HEK293 (cell line): Measurements from ENCODE around the gene NOL4L.
"Not testable (repeated sequence)": the region's sequence is repeated elsewhere in the genome, so short reads cannot be mapped to it uniquely, and the experiment has no call there.

Experiments
- CTCF ChIA-PET: fragments of 350-600 bp; formaldehyde crosslinking; extraction: SDS; loops from one replicate; lab custom pipeline; 2021; ENCODE audit warnings: antibody characterized with exemption; lab: Yijun Ruan, JAX
- POLR2A ChIA-PET: fragments of 300-600 bp; formaldehyde crosslinking; extraction: SDS; loops from one replicate; lab custom pipeline; 2020; ENCODE audit warnings: antibody characterized with exemption, inconsistent platforms; lab: Yijun Ruan, JAX
- H3K27ac ChIP-seq: fragments of 200-500 bp; sonication (Bioruptor generic); 2 replicates; pipeline ENCODE4 v1.5.1; 2014; ENCODE audit warnings: low read depth, low read length, control low read depth, inconsistent platforms; ENCODE audit errors: extremely low read depth
- H3K36me3 ChIP-seq, 2 experiments: fragments of 200-500 bp in 1 of 2; sonication (Bioruptor generic) in 1 of 2; 1 replicate in 1 of 2; 2 replicates in 1 of 2; pipeline ENCODE4 v1.5.1; 2014 to 2017; ENCODE audit warnings: inconsistent platforms in 2 of 2, low read length in 2 of 2; ENCODE audit not compliant: control insufficient read depth in 2 of 2, insufficient read depth in 1 of 2
- H3K4me1 ChIP-seq: fragments of 200-500 bp; sonication (Bioruptor generic); 2 replicates; pipeline ENCODE4 v1.5.1; 2014; ENCODE audit warnings: mild to moderate bottlenecking, low read length, inconsistent platforms; ENCODE audit not compliant: control insufficient read depth, insufficient read depth
- H3K4me3 ChIP-seq: 2 replicates; pipeline ENCODE4 v1.5.1; 2011; ENCODE audit warnings: low read depth, mild to moderate bottlenecking, control low read depth, low read length, moderate library complexity
- H3K9me3 ChIP-seq: fragments of 200-500 bp; sonication (Bioruptor generic); 2 replicates; pipeline ENCODE4 v1.5.1; 2014; ENCODE audit warnings: low read depth, low read length, inconsistent platforms; ENCODE audit not compliant: control insufficient read depth, insufficient read depth
- HOXA7 ChIP-seq: sonication (generic); formaldehyde crosslinking; IDR thresholded peaks from 2 replicates; pipeline ENCODE4 v1.8.1; 2022; ENCODE audit warnings: missing genetic modification reagents, borderline replicate concordance
- REST ChIP-seq: fragments of 450-650 bp; formaldehyde crosslinking; IDR thresholded peaks from 2 replicates; pipeline ENCODE4 v1.5.1; 2016; ENCODE audit warnings: missing biosample characterization, missing genetic modification characterization
- SETDB1 ChIP-seq: IDR thresholded peaks from one replicate; pipeline ENCODE4 v1.6.1; 2017; ENCODE audit warnings: mild to moderate bottlenecking, low read length, moderate library complexity, mixed read lengths; ENCODE audit not compliant: insufficient read length
- ZBTB17 ChIP-seq: fragments of 450-650 bp; formaldehyde crosslinking; IDR thresholded peaks from 2 replicates; pipeline ENCODE4 v1.5.1; 2016; ENCODE audit warnings: missing biosample characterization, missing genetic modification characterization
- ZNF10 ChIP-seq: fragments of 450-650 bp; formaldehyde crosslinking; IDR thresholded peaks from 2 replicates; pipeline ENCODE4 v1.5.1; 2017; ENCODE audit warnings: missing biosample characterization, missing genetic modification characterization
- ZNF202 ChIP-seq: fragments of 450-650 bp; formaldehyde crosslinking; IDR thresholded peaks from 2 replicates; pipeline ENCODE4 v1.5.1; 2016; ENCODE audit warnings: missing biosample characterization, missing genetic modification characterization, borderline replicate concordance
- ZNF223 ChIP-seq: fragments of 450-650 bp; formaldehyde crosslinking; IDR thresholded peaks from 2 replicates; pipeline ENCODE4 v1.5.1; 2016; ENCODE audit warnings: missing biosample characterization, missing genetic modification characterization
- ZNF324 ChIP-seq: fragments of 450-650 bp; formaldehyde crosslinking; IDR thresholded peaks from 2 replicates; pipeline ENCODE4 v1.5.1; 2016; ENCODE audit warnings: missing biosample characterization, missing genetic modification characterization
- ZNF426 ChIP-seq: fragments of 450-650 bp; formaldehyde crosslinking; IDR thresholded peaks from 2 replicates; pipeline ENCODE4 v1.5.1; 2017; ENCODE audit warnings: missing biosample characterization, missing genetic modification characterization, mild to moderate bottlenecking, inconsistent platforms, moderate library complexity
- ZNF48 ChIP-seq: fragments of 450-650 bp; formaldehyde crosslinking; IDR thresholded peaks from 2 replicates; pipeline ENCODE4 v1.5.1; 2016; ENCODE audit warnings: missing biosample characterization, missing genetic modification characterization
- ZNF561 ChIP-seq: fragments of 450-650 bp; IDR thresholded peaks from 2 replicates; pipeline ENCODE4 v1.5.1; 2018; ENCODE audit warnings: missing biosample characterization, missing genetic modification characterization, borderline replicate concordance
- ZNF596 ChIP-seq: fragments of 450-650 bp; IDR thresholded peaks from 2 replicates; pipeline ENCODE4 v1.5.0; 2018; ENCODE audit warnings: missing biosample characterization, mild to moderate bottlenecking, missing genetic modification characterization, moderate library complexity
- ZNF701 ChIP-seq: fragments of 450-650 bp; formaldehyde crosslinking; IDR thresholded peaks from 2 replicates; pipeline ENCODE4 v1.5.1; 2016; ENCODE audit warnings: missing biosample characterization, missing genetic modification characterization
- ZNF791 ChIP-seq: fragments of 450-650 bp; formaldehyde crosslinking; IDR thresholded peaks from 2 replicates; pipeline ENCODE4 v1.5.1; 2016; ENCODE audit warnings: missing biosample characterization, missing genetic modification characterization
- TF ChIP-seq, protein P1 (sequence below): fragments of 450-650 bp; formaldehyde crosslinking; optimal IDR thresholded peaks from 2 replicates; pipeline ENCODE3; 2016; ENCODE audit warnings: missing biosample characterization, mild to moderate bottlenecking, missing genetic modification characterization

Gene NOL4L

GRCh38 chr20:32466739-32467505 is 118.2 kb downstream of the NOL4L start:
- Histone ChIP-seq H3K27ac (no peak overlapping the region), H3K36me3 (peaks cover 0 to 13% of the 10 kb centered on the region in 2 experiments; a peak in 1 of 3 replicates), H3K4me3 (no peak overlapping the region), H3K9me3 (no peaks in the 10 kb centered on the region), H3K4me1 (no peaks in the 10 kb centered on the region)
- no peak for TF ChIP-seq ZBTB17 (tag by site-specific recombination)
- TF ChIP-seq ZNF791 = no peak
- no peak for TF ChIP-seq ZNF561 (tag by site-specific recombination)
- TF ChIP-seq ZNF596 (tag by site-specific recombination) = no peak
- no peak for TF ChIP-seq ZNF223 (tag by site-specific recombination)
- no peak for TF ChIP-seq SETDB1
- TF ChIP-seq ZNF426 = no peak
- TF ChIP-seq, protein P1, sequence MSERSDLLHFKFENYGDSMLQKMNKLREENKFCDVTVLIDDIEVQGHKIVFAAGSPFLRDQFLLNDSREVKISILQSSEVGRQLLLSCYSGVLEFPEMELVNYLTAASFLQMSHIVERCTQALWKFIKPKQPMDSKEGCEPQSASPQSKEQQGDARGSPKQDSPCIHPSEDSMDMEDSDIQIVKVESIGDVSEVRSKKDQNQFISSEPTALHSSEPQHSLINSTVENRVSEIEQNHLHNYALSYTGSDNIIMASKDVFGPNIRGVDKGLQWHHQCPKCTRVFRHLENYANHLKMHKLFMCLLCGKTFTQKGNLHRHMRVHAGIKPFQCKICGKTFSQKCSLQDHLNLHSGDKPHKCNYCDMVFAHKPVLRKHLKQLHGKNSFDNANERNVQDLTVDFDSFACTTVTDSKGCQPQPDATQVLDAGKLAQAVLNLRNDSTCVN (tag by site-specific recombination) = no peak
- TF ChIP-seq ZNF48 (tag by site-specific recombination) = no peak
- TF ChIP-seq REST = no peak
- no peak for TF ChIP-seq ZNF202 (tag by site-specific recombination)
- TF ChIP-seq HOXA7 (CRISPR knock-in tag) = no peak
- no peak for TF ChIP-seq ZNF324 (tag by site-specific recombination)
- no peak for TF ChIP-seq ZNF10
- no peak for TF ChIP-seq ZNF701 (tag by site-specific recombination)
- CTCF ChIA-PET = interaction anchor here (0.7 kb wide), 1 partner anchor 85 kb away, joined by 3 read pairs; no protein-coding TSS in a partner anchor
- POLR2A ChIA-PET = no interaction called here

DNA sequence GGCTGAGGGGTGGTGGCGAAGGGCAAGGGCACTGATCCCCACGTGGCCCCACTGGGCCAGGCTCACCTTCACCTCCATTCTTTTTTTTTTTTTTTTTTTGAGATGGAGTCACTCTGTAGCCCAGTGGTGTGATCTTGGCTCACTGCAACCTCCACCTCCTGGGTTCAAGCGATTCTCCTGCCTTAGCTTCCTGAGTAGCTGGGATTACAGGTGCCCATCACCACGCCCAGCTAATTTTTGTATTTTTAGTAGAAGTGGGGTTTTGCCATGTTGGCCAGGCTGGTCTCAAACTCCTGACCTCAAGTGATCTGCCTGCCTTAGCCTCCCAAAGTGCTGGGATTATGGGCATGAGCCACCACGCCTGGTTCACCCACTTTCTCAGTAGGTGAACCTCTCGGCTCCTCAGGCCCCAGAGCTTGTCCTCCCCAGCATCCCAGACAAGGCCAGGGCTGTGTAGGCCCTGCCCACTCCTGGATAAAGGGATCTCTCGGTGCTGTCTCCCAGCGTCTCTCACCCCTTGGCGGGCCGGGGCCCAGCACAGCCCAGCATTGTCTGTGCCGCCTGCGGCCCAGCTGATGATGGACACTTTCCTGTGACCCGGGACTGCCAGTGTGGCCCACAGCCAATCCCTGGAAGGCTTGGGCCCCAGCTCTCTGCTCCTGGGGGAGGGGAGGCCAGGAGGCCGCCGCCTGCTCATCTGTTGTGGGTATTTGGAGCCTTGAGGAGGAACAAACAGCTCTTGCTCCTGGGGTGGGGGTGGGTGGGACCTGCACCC is 119.0 kb downstream of the NOL4L start:
- H3K4me1 ChIP-seq, H3K9me3 ChIP-seq, H3K36me3 ChIP-seq, H3K4me3 ChIP-seq, H3K27ac ChIP-seq, POLR2A ChIA-PET: not testable (repeated sequence)
- CTCF ChIA-PET = interaction anchor here (0.6 kb wide), 1 partner anchor 8 kb away, joined by 3 read pairs; no protein-coding TSS in a partner anchor
